ENCODE results near the gene LRRC8D. TPM values are rescaled to one million over a fixed set of nuclear protein-coding genes. Genes with fewer than 3 reads are reported as not detected.

The LRRC8D gene
- total and polyA plus RNA-seq, 9 of the 15 experiments (the other 6 are each of a cell fraction or from before 2014, with no cell fraction given) = 3.4 to 53.9 (median 15.9) TPM

DNA sequence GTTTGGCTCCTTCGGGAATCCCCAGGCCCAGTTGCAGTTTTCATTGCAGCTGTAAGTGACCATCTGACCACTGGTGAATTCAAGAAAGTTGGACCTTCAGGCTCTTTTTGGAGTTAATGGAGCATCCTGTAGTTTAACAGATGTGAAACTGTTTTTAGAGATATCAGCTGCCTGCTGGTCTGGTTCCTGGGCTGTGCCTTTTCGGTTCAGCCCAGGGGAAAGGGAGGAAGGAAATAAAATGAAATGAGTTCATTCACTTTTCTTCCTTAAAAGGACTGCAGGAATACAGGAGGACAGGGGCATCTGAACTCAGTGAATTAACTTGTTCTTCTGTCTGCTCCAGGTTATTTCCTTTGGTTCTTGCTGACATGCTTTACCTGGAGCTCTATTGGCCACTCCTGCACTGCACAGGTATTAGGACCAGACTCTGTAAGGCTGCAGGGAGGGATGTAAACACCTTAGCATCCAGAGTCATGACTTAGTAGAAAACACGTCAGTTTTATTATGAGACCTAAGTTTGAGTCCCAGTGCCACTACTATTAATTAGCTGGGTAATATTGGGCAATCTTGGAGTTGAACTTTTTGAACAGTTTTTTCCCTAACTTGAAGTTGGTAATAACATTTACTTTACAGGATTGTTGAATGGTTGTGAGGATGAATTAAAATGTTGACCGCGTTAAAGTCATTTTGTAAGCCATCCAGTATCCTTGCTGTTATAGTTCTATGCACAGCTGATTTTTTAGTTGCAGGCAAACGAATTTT is 83.6 kb downstream of the LRRC8D start:
- H3K4me1 ChIP-seq (replicated peaks in 1 of 2; ENCODE audit: control insufficient read depth in 2 of 2, insufficient read depth in 2 of 2, low read length in 2 of 2) = peaks cover 41 to 95% of the 10 kb centered on the region in 2 experiments
- H4K20me1 ChIP-seq (replicated peaks; ENCODE audit: control insufficient read depth, insufficient read depth, low read length) = no peaks in the 10 kb centered on the region
- H3K4me3 ChIP-seq = no peak overlapping the region
- in situ Hi-C loops (cut with MboI) (no loop called here), intact Hi-C loops (cut with micrococcal nuclease) (loop anchor here (5.0 kb wide), 1 partner anchor 83 kb away; no protein-coding TSS in a partner anchor)
- ChIA-PET POLR2A (interaction anchor here (0.6 to 1.4 kb wide), 5 partner anchors 8 to 83 kb away, joined by 3 to 5 read pairs (median 3); no protein-coding TSS in a partner anchor), CTCF (ENCODE audit: low intra/inter-chr PET ratio) (no interaction called here)
- peaks cover 13% of the 10 kb centered on the region for H3K36me3 ChIP-seq (ENCODE audit: control insufficient read depth, insufficient read depth, low read length)
- H3K27ac ChIP-seq (ENCODE audit: extremely low read depth, low read depth, low read length) = peak overlapping the region; percentile 85
- FAIRE-seq = no peak
- H3K9me1 ChIP-seq (ENCODE audit: control insufficient read depth, insufficient read depth, low read length) = no peaks in the 10 kb centered on the region
- ATAC-seq = peak; percentile 3; the same call in 1 of the 3 replicates
- H3K4me2 ChIP-seq (ENCODE audit: insufficient read depth, low read length) = peak overlapping the region; percentile 90
- H3K79me2 ChIP-seq (ENCODE audit: control insufficient read depth, insufficient read depth, low read length) = peaks cover 93% of the 10 kb centered on the region
- 33% methylated on average over 6 of the region's 6 CpGs for WGBS (ENCODE audit: insufficient coverage, low coverage, missing lambda C conversion rate)
- peak in 1 of 4 experiments; percentile 68 for DNase-seq (ENCODE audit: extremely low read depth in 1 of 4, low spot score in 3 of 4)
- peak overlapping the region; percentile 26 to 72; a peak in 3 of 4 replicates for H3K9ac ChIP-seq (ENCODE audit: insufficient read depth in 1 of 2, low read depth in 2 of 2, low read length in 2 of 2)
- peak overlapping the region; percentile 15; the same call in 1 of the 2 replicates for H2AFZ ChIP-seq (ENCODE audit: low read depth, low read length)
- no TSS peak for BruUV-seq (replicated peaks)
- H3K27me3 ChIP-seq (ENCODE audit: control insufficient read depth in 2 of 2, insufficient read depth in 2 of 2, low read length in 2 of 2) = no peaks in the 10 kb centered on the region
- H3K9me3 ChIP-seq (replicated peaks; ENCODE audit: control insufficient read depth, insufficient read depth, low read depth, low read length) = no peaks in the 10 kb centered on the region
- TF ChIP-seq MTF1 (CRISPR knock-in tag; IDR thresholded peaks at IDR 0.05; ENCODE audit: borderline replicate concordance) = no peak
- no peak for TF ChIP-seq NFE2L1 (tag; IDR thresholded peaks at IDR 0.05; ENCODE audit: borderline replicate concordance, low read depth)
- no peak for TF ChIP-seq NFYB (IDR thresholded peaks at IDR 0.05; ENCODE audit: extremely low read depth, insufficient read length)
- TF ChIP-seq ZNF561 (CRISPR knock-in tag; conservative IDR thresholded peaks at IDR 0.05) = no peak
- no peak for TF ChIP-seq CREM (IDR thresholded peaks at IDR 0.05; ENCODE audit: low read depth)
- TF ChIP-seq SMC3 (conservative IDR thresholded peaks at IDR 0.05; ENCODE audit: insufficient read depth, low read depth, low read length) = no peak
- TF ChIP-seq JUNB (CRISPR knock-in tag; conservative IDR thresholded peaks at IDR 0.05) = no peak
- TF ChIP-seq POLR3G (IDR thresholded peaks at IDR 0.05; ENCODE audit: extremely low read depth, insufficient read length, insufficient replicate concordance) = no peak
- TF ChIP-seq ZNF282 (CRISPR knock-in tag; IDR thresholded peaks at IDR 0.05) = no peak
- no peak for TF ChIP-seq PTTG1 (tag; IDR thresholded peaks at IDR 0.05; ENCODE audit: low read depth)
- TF ChIP-seq GATA2 (CRISPR knock-in tag; IDR thresholded peaks at IDR 0.05) = no peak
- TF ChIP-seq, protein P1, sequence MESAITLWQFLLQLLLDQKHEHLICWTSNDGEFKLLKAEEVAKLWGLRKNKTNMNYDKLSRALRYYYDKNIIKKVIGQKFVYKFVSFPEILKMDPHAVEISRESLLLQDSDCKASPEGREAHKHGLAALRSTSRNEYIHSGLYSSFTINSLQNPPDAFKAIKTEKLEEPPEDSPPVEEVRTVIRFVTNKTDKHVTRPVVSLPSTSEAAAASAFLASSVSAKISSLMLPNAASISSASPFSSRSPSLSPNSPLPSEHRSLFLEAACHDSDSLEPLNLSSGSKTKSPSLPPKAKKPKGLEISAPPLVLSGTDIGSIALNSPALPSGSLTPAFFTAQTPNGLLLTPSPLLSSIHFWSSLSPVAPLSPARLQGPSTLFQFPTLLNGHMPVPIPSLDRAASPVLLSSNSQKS (CRISPR knock-in tag; IDR thresholded peaks at IDR 0.05) = no peak
- TF ChIP-seq SAFB2 (IDR thresholded peaks at IDR 0.05; ENCODE audit: borderline replicate concordance, low read depth, low read length, severe bottlenecking) = no peak
- no peak for TF ChIP-seq HNRNPLL (IDR thresholded peaks at IDR 0.05; ENCODE audit: low read depth, low read length, poor library complexity, severe bottlenecking)
- no peak for TF ChIP-seq NFXL1 (CRISPR knock-in tag; IDR thresholded peaks at IDR 0.05)
- TF ChIP-seq POLR2H (tag; IDR thresholded peaks at IDR 0.05; ENCODE audit: low read depth) = no peak
- TF ChIP-seq RNF2 (IDR thresholded peaks at IDR 0.05) = peak; percentile 50; the same call in 1 of the 2 replicates
- no peak for TF ChIP-seq SP1 (CRISPR knock-in tag; IDR thresholded peaks at IDR 0.05)
- TF ChIP-seq CBX2 (IDR thresholded peaks at IDR 0.05; ENCODE audit: insufficient read depth, low read length, poor library complexity, severe bottlenecking) = no peak
- TF ChIP-seq, protein P2, sequence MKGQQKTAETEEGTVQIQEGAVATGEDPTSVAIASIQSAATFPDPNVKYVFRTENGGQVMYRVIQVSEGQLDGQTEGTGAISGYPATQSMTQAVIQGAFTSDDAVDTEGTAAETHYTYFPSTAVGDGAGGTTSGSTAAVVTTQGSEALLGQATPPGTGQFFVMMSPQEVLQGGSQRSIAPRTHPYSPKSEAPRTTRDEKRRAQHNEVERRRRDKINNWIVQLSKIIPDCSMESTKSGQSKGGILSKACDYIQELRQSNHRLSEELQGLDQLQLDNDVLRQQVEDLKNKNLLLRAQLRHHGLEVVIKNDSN (CRISPR knock-in tag; IDR thresholded peaks at IDR 0.05) = no peak
- peak; percentile 16; the same call in 1 of the 2 replicates for TF ChIP-seq NCOR1 (IDR thresholded peaks at IDR 0.05)
